ENCODE data around the gene MOB3A.

- no peak for TF ChIP-seq GATA3 (IDR thresholded peaks at IDR 0.05; ENCODE audit: low read depth, low read length)
- no peak for TF ChIP-seq GATA2 (IDR thresholded peaks at IDR 0.05; ENCODE audit: low read depth, low read length)
These were observed 18.1 kb downstream of the MOB3A start for GRCh38 chr19:2077833-2078619.

Measured in SH-SY5Y (cell line).